NCI-H345 treated with DMSO at 0.1 percent for 48 hours (cell line): ENCODE measurements around the gene B3GAT3.
A peak's percentile ranks its signal among the peaks of the same experiment; 100 is the strongest.
"Not testable (repeated sequence)": the region's sequence is repeated elsewhere in the genome, so short reads cannot be mapped to it uniquely, and the experiment has no call there.

Experiments
- DNase-seq: peaks from one replicate; lab custom pipeline; 2025; ENCODE audit not compliant: unreplicated experiment; lab: John Stamatoyannopoulos, UW

B3GAT3 gene

DNA sequence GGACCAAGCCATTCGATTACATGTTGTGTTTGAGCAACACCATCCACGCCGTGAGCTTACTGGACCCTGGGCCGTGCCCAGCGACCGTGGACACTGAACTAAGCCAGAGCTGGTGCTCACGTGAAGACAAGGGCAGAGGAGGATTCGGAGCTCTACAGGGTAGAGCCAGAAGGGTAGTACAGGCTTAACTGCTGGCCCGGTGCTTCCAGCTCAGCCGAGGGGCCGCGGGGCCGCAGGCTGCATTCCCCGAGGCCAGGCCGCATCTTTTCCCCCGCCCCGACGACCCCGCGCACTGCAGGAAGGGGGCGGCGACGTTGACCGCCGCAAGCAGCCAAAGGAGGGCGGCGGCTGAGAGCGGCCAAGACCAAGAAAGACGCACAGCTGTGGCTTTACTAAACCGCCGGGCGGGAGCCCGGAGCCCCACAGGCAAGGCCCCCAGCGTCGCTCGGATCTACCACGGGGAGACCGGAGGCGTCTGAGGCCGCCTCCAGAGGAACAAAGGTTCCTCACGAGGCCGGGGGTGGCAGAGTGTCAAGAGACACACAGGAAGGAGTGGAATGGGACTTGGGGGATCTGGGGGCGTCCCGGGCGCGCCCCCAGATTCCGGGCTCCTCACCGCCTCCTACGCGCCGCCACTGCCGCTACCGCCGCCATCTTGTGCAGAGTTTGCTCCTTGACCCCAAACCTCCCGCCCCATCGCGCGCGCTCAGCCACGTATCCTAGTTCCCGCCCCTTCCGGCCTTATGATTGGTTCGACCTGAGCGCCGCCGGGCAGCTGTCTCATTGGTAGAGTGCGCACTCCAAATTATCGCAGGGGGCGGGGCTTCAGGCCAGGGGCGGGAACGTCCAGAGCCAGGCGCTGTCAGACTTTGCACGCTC is 24.4 kb upstream of the B3GAT3 start, which contains the start of gene GANAB:
Gene GANAB, minus strand, starts transcription at position 668 of the 879 bp plus-strand sequence. Its CDS starts 14 bp downstream, at position 654.
- peak; percentile 97 for DNase-seq

DNA sequence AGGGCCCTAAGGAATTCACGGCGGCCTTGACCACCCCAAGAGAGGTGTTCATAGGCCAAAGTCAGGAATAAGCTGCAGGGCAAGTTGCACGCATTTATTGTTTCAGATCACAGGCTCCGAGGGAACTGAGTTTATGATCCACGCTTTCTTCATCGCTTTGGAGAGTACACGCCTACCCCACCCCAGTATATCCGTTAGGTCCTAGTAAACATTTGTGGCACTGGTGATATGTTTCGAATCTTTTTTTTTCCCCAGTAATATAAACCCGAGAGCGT is 23.8 kb upstream of the B3GAT3 start:
- no peak for DNase-seq

DNA sequence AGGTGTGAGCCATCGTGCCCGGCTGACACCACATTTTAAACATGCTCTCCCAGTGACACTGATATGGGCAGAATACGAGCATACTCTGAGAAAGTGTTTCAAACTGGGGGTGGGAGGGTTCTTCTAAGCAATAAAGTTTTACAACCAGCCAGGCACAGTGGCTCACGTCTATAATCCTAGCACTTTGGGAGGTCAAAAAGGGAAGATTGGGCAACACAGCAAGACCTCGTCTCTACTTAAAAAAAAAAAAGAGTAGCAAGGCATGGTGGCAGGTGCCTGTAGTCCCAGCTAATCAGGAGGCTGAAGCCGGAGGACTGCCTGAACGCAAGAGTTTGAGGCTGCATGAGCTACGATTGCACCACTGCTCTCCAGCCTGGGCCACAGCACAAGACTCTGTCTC is 22.4 kb upstream of the B3GAT3 start:
- no peak for DNase-seq

DNA sequence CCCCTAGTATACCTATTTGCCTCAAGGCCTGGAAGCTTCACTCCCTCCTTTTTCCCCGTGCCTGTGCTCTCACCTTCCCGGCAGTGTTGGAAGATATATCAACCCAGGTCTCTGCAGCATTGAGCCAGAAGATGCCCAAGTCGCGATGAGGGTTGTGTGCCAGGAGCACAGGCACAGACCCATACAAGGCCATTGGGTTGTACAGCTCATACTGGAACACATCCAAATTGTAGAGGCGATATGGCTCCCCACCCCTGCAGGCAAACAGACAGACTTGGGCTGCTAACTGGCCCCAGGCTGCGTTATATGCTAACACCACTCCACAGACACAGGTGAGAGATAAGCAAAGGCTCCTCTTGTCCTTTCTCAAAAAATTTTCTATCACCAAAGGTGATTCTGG is 10.7 kb upstream of the B3GAT3 start:
- DNase-seq = no peak

DNA sequence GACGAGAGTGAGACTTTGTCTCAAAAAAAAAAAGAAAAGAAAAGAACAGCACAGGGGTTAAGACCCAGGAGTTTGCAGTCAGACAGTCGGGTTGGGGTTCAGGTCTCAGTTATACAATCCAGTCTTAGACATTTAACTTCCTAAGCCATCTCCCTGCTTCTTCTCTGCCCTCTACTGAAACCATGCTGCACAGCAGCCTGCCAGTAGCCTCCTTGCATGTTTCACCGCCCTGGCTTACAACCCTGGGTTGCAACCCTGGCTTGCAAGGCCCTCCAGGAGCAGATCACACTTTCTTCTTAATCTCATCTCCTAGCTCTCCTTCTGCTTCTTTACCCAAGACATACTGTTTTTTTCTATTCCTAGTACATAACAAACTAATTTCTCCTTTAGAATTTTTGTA is 5.9 kb upstream of the B3GAT3 start:
- DNase-seq = no peak

DNA sequence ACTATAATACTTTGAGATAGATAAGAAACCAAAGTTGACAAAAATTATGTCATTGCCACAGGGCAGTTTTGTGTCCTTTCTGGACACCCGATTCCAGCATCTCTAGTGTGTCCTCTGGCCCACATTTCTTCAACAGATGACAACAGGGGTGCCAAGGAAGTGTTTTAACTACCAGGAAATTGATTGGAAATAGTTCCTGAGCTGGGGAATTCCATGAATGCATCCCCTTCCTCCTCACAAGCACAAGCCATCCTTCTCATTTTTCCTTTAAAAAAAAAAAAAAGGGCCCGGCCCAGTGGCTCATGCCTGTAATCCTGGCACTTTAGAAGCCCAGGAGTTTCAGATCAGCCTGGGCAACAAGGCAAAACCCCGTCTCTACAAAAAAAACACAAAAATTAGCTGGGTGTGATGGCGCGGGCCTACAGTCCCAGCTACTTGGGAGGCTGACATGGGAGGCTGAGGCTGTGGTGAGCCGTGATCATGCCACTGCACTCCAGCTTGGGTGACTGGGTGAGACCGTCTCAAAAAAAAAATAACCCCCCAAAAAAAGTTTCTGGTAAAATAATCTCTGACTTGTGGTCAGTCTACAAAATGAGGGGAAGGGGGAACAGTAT is 797 bp upstream of the B3GAT3 start:
- no peak for DNase-seq

DNA sequence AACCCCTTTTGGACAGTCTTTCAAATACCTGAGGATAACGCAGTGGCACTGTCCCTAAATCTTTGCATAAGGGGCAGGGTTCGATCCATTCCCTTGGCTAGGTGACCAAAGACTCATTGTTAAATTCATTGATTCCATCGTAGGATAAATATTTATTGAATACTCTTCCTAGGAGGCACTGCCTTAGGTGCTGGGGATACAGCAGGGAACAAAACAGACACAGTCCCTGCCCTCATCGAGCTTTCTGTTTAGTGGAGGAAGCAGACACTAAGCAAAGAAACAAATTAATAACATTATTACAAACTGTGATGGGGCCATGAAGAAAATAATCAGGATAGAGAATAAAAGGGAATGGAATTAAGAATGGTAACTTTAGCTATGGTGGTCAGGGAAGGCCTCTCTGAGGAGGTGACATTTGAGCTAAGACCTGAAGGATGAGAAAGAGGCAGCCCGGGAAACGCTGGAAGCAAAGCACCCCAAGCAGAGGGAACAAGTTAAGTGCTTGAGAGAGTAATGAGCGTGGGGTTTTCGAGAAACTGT is 689 bp downstream of the B3GAT3 start:
- DNase-seq = no peak

DNA sequence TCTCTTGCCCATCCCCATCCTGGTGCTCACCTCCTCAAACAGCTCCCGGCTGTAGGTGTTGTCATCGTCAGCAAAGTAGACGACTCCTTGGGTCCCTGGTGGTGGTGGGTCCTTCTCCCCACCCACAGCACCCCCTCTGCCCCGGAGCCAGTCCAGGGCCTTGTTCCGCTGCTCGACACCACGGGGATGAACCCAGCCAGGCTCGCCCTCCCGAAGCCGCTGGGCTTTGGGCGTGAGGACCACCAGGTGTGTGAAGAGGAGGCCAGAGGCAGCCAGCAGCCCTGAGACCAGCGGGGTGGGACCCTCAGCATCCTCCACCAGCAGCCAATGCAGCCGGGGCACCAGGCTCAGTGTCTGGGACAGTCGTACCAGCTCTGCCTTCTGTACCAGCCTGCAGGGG is 4.8 kb downstream of the B3GAT3 start:
- not testable (repeated sequence) for DNase-seq

DNA sequence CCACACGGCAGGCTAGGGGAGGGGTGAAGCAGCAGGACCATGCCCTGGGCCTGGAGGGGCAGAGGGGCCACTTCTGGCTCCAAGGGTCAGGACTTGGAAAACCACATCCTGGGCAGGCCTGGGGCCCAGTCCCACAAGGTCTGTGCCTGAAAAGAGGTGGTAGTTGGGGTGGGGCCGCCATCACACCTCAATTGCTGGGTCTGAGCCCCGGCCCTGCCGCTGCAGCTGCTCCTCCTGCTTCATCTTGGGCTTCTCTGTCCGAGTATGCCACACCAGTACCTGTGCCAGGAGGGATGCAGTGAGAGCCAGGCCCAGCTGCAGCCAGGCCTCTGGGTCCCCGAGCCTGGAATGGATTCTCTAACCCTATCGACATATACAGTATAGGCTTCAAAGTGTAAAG is 6.3 kb downstream of the B3GAT3 start:
- no peak for DNase-seq

DNA sequence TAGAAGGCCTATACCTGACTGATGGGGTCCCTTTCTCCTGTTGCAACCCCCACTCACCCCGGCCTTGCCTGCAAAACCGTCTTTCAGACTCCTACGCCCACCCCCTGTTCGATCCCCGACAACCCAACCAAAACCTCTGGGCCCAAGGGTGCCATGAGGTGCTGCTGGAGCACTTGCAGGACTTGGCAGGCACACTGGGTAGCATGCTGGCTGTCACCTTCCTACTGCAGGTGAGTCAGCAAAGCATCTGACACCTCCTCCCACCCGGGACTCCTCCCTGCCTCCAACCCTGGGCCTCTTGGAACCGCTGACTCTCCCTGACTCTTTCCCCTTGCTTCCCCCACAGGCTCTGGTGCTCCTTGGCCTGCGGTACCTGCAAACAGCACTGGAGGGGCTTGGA is 7.5 kb downstream of the B3GAT3 start:
- no peak for DNase-seq

DNA sequence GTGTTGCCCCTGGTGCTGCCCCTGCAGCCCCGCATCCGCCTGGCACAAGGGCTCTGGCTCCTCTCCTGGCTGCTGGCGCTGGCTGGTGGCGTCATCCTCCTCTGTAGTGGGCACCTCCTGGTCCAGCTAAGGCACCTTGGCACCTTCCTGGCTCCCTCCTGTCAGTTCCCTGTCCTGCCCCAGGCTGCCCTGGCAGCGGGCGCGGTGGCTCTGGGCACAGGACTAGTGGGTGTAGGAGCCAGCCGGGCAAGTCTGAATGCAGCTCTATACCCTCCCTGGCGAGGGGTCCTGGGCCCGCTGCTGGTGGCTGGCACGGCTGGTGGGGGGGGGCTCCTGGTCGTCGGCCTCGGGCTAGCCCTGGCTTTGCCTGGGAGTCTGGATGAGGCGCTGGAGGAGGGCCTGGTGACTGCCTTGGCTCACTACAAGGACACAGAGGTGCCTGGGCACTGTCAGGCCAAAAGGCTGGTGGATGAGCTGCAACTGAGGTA is 8.5 kb downstream of the B3GAT3 start:
- DNase-seq = no peak

DNA sequence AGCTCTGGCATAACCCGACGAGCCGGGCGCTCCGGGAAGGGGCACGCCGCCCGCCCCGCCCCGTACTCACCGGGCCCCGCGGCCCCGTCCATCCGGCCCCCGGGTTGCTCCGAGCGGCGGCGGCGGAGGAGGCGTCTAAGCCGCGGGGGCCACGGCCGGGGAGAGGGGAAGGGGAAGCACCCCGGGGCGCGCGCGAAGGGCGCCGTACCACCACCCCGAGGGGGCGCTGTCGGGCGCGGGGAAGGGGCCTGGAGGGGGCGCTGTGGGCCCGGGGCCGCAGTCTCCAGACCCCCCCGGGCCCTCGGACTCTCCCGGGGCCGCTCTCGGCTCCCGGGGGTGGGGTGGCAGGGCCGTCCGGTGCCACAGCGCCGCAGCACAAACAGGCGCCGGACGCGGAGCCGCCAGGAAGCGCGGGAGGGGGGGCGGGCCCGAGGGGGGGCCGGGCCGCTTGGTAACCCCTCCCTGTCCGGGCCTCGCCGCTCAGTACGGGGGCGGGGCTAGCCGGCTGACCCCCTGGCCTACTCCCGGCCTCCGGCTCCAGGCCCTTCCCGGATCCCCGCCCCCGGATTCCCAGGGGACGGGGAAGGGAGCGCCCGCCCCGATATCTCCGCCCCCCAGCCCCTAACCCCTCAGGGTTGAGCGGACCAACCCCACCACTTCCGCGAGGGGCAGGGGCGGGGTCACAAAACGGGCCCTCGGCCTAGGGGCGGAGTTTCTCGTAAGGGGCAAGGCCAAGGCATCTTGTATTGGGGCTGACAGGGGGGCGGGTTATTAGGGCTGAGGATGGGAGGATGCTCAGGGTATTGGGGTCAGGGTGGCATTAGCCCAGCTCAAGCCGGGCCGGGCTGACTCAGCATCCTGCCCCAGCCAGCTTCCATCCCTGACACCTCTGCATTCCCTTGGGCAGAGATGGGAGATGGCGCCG is 9.2 kb downstream of the B3GAT3 start, which contains the start of the genes EML3 and ROM1:
Gene EML3, minus strand, starts transcription at position 410 of the 925 bp plus-strand sequence. Its CDS starts 318 bp downstream, at position 92.
Gene ROM1, plus strand, starts transcription at position 892 of the 925 bp plus-strand sequence. Its CDS starts 25 bp downstream, at position 917.
- DNase-seq = peak; percentile 40

DNA sequence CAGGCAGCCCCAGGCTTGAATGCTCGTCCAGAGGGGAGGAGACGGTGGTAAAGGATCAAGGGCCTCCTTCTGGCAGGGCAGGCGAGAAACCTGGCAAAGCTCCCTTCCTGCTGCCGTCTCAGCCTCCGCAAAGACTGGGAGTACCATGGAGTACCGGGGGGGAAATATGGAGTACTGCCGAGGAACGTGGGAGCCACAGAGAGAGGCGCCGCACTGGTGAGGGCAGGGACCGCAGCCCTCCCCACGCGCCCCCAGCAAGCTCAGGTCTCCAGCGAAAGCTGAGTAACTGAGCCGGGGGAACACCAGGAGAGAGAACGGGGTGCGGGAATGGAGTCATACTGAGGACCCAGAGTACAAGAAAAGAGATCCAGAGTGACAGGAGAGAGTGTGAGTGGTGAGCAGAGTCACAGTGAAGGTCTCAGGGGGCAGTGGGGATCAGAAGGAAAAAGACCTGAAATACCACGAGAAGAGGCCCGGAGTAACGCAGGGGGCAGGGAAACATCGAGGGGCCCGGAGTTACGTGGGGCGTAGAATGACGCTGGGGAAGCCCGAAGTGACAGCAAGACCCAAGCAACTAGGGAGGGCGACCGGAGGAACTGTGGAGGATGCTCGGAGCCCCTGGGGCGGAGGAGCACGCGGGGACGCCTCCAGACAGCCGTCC is 10.0 kb downstream of the B3GAT3 start:
- DNase-seq = no peak

DNA sequence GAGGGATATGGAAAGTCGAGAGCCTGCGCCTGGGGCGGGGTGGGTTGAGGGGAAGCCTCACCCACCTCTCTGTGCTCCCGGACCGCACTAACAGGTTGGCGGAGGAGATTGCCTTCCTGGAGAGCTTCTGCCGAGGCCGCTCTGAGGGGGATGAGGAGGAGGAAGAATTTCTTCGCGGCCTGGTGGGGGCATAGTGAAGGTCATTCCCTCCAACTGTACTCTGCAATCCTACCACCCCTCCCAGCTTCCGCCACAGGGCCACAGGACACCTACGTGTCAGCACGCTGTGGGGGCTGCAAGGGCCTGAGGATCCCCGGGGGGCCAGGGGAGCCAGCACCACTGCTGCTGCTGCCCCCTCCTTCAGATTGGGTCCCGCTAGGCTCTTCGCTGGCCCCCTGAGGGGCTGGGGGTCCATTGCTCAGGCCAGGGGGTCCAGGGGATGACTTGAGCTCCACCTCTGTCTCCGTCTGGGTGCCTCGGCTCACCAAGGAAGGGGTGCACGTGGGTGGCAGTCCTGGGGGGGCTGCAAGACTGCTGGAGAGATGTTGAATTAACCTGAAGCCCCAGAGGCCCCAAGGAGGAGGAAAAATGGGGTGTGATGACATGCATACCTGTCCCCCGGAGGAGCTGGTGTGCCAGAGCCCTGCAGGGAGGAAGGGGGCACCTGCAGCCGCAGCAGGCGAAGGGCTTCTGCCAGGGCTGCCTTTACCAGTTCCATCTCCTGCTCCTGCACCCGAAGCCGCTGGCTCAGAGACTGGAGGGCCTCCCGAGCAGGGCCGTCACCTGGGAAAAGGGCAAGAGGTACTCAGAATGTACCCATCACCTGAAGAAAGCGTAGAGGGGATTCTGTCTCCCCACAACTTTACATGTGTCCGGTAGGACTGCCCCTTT is 10.7 kb downstream of the B3GAT3 start:
- DNase-seq = no peak

DNA sequence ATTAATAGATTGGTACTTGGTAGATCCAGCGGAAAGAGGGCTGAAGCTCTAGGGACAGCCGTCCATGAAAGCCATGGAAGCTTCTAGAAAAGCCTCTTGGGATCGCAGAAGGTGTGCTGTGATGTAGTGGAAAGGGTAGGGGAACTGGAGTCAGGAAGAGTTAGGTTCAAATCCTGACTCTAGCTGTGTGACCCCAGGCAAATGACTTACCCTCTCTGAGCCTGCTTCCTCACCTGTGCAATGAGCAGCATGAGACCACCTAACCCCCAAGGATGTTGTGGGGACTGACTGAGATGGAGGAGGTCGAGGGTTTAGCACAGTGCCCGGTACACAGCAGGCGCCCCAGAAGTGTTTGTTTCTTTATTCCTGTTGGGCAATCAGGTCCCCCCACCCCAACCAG is 11.4 kb downstream of the B3GAT3 start:
- no peak for DNase-seq

DNA sequence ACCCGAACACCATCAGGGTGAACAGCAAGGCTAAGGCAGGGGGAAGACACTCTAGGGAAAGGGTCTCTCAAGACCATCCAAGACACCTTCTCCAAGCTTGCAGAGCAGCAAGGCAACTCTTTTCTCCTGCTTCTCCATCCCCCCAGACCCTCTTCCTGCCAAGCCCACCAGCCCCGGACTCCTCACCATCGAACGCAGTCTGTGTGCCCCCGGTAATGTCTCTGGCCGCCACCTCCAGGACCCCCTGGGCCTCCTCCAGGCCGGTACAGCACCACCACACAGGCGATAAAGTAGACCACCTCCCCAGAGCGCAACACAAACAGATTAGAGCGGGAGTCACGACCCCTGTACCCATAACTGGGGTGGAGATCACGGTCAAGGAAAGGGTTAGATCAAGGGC is 13.0 kb downstream of the B3GAT3 start:
- no peak for DNase-seq

DNA sequence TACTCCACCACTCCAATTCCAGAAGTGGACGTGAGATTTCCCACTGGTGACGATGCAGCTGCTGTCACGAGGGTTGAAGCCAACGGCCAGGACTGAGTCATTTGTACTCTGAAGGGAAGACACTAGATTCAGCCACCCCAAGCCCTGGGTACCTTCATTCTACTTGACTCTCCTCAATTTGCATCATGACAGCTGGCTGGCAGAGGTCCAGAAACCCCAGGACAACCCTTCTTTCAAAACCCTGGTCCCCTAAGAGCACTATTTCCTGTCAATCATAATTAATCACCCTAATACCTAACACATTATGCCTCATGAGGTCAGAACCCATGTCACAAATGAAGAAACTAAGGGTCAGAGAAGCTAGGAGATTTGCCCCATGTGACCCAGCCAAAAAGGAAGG is 14.1 kb downstream of the B3GAT3 start:
- no peak for DNase-seq

DNA sequence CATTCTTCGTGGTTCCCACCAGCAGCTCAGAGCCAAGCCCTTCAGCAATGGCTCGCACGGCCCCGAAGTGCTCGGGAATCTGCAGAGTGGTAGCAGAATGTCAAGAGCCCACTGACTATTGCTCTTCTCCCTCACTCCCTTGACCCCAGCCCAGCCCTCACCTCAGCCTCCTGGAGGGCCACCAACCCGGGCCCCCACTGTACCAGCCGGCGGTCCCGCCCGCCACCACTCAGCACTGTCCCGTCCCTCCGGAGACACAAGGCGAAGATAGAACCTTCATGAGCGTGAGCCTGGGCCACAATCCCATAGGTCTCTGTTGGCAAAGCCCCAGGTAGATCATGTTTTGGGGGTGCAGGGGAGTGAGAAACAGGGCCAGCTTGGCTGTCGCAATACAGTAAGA is 15.9 kb downstream of the B3GAT3 start:
- no peak for DNase-seq

DNA sequence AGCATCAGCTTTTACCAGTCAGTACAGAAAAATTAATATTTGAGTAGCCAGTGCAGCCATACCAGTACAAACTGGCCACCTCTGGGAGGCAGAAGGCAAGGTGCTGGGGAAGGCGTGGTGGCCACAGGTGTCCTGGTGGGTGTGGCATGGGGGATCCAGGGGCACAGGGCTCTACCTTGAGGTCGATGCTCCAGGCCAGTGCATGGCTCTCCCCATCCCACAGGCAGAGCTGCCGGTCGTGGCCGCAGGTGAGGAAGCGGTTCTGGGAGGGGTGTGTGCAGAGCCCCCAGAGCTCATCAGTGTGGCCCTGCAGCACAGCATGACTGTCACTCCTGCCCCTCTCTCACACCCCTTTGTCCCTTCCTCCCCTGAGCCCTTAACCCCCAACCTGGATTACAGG is 16.3 kb downstream of the B3GAT3 start:
- DNase-seq = no peak
